ENCODE data around the gene MYO9B.
A peak's percentile ranks its signal among the peaks of the same experiment; 100 is the strongest.

The MYO9B gene

DNA sequence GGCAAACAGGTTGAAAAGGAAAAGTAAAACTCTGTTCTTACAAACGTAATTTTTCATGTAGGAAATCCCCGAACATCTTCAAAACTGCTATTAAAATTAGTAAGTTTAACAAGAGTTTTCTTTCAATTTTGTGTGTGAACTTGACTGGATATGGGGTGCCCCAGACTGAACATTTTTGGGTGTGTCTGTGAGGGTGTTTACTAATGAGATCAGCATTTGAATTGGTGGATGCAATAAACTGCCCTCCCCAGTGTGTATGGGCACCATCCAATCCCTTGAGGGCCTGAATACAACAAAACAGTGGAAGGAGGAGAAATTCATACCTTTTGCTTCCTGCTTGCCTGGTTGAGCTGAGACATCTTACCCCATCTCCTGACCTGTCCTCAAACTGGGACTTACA, 12.1 kb upstream of the MYO9B start:
- DNase-seq (ENCODE audit: low read depth): no peak

GRCh38 chr19:17069193-17069592, 6.4 kb upstream of the MYO9B start:
- DNase-seq (ENCODE audit: low read depth): no peak

GRCh38 chr19:17070421-17070820, 5.2 kb upstream of the MYO9B start:
- no peak for DNase-seq (ENCODE audit: low read depth)

DNA sequence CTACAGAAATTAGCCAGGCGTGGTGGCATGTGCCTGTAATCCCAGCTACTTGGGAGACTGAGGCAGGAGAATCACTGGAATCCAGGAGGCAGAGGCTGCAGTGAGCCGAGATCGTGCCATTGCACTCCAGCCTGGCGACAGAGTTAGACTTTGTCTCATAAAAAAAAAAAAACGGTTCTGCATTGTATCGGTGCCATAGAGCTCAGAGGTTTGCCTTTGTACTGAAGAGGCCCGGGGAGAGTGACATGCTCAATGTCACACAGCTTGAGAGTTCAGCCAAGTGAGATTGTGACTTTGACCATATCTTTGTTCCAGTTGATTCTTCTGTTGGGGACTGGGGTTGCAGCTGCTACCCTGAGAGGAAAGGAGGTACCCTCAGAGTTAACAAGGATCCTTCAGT, 4.7 kb upstream of the MYO9B start:
- DNase-seq (ENCODE audit: low read depth): no peak

GRCh38 chr19:17073869-17074633, 1.5 kb upstream of the MYO9B start:
- no peak for DNase-seq (ENCODE audit: low read depth)

- DNase-seq (ENCODE audit: low read depth): no peak
Measured at GRCh38 chr19:17074634-17075034, 943 bp upstream of the MYO9B start.

- DNase-seq (ENCODE audit: low read depth): peak; percentile 50
Measured at GRCh38 chr19:17075864-17076542, 426 bp downstream of the MYO9B start.

DNA sequence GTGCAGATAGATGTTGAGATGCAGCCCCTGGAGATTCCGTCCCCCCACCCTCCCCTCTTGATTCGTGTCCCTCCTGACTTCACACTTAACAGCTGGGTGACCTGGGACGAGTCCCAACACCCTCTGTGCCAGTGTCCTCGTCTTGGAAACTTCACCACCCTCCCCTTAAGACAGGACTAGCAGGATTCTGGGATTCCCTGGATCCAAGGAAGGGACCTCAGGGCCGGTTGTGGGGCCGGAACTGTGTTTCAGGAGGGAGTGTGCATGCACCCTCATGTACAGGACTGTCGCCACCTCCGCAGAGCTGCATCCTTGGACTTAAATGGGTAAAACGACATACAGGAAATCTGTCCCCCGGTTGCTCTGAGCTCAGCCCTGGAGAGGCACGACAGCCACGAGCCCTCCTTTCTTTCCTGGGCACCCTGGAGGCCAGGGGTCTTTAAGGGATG, 990 bp downstream of the MYO9B start:
- no peak for DNase-seq (ENCODE audit: low read depth)

GRCh38 chr19:17077447-17078028, 2.0 kb downstream of the MYO9B start:
- DNase-seq (ENCODE audit: low read depth): no peak

- DNase-seq (ENCODE audit: low read depth): no peak
Measured at GRCh38 chr19:17078036-17078919, 2.7 kb downstream of the MYO9B start.

GRCh38 chr19:17078920-17079709, 3.5 kb downstream of the MYO9B start:
- DNase-seq (ENCODE audit: low read depth): no peak

DNA sequence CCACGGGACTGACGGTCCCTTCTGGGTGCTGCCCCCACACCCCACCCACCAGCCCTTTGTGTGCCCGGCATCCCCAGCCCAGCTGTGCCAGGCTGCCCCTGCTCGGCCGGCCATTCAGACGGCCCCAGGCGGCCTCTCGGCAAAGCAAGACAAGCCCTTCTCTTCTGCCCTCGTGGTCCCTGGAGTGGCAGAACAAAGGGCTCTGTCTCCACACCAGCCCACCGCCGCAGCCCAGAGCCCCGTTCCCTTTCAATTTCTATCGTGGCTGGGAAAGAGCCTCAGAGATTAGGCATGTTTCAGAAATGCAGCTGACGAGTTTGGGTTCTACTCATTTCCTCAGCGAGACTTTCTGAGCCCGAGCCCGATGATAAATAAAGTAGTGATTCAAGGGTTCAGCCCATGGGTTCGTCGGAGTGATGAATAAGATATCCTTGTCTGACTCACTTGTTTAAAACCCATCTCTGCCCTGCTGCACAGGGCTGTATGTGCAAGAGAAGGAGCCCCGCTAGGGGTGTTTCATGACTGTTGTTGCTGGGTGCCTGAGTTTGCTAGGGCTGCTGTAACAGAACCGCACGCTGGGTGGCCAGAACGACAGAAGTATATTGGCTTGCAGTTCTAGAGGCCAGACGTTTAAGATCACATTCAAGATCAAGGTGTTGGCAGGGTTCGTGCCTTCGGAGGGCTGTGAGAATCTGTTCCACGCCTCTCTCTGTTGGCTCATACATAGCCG, 4.3 kb downstream of the MYO9B start:
- DNase-seq (ENCODE audit: low read depth): peak; percentile 61

GRCh38 chr19:17080440-17080801, 4.8 kb downstream of the MYO9B start:
- no peak for DNase-seq (ENCODE audit: low read depth)

GRCh38 chr19:17081672-17082630, 6.4 kb downstream of the MYO9B start:
- no peak for DNase-seq (ENCODE audit: low read depth)

GRCh38 chr19:17086120-17086519, 10.5 kb downstream of the MYO9B start:
- no peak for DNase-seq (ENCODE audit: low read depth)

- no peak for DNase-seq (ENCODE audit: low read depth)
Measured at GRCh38 chr19:17086834-17087233, 11.3 kb downstream of the MYO9B start.

GRCh38 chr19:17088552-17088951, 13.0 kb downstream of the MYO9B start:
- DNase-seq (ENCODE audit: low read depth): no peak

GRCh38 chr19:17090583-17090982, 15.0 kb downstream of the MYO9B start:
- peak; percentile 24 for DNase-seq (ENCODE audit: low read depth)

GRCh38 chr19:17091758-17092333, 16.3 kb downstream of the MYO9B start:
- DNase-seq (ENCODE audit: low read depth): peak; percentile 2

Measured in activated gamma-delta T cell treated with anti-CD3 and anti-CD28 coated beads, Interleukin-2, amount 50 U/mL, for 16 hours (primary cell).